ENCODE results near the gene CRHBP.
"Not testable (repeated sequence)": the region's sequence is repeated elsewhere in the genome, so short reads cannot be mapped to it uniquely, and the experiment has no call there.

CRHBP gene

DNA sequence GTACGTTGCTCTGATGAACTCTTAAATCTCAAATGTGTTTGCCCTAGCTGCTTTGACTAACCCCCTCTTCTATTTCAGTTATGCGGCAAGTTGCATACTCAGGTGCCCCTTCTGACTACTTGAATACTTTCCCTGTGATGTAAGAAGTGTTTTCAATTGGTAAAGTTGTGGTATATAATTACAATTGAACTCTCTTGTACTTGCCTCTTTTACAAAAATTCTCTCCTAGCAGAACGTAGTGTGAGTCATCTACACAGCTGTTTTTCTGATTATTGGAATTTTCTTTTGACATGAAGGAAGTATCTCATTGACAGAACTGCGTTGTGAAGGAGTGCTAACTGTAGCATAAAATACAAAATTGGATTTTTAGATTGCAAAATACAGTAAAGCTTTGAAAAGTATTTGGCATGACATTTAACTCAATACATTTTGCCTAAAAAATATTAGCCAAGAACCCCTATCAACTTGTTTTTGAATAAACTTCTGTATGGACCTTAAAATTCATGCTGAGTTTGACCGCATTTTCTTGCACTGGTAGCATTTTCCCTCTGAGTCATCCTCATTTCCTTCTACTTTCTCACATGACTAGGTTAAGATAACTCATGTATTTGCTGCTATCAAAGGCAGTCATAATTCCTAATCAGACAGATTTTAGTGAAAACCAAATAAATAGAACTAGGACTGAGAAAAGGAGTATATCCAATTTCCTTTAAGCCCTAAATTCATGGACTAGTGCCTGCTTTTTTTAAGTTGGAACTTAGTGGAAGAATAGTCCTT lies 6.3 kb downstream of the CRHBP start:
- DNase-seq (ENCODE audit: low read depth, low spot score), result no peak

DNA sequence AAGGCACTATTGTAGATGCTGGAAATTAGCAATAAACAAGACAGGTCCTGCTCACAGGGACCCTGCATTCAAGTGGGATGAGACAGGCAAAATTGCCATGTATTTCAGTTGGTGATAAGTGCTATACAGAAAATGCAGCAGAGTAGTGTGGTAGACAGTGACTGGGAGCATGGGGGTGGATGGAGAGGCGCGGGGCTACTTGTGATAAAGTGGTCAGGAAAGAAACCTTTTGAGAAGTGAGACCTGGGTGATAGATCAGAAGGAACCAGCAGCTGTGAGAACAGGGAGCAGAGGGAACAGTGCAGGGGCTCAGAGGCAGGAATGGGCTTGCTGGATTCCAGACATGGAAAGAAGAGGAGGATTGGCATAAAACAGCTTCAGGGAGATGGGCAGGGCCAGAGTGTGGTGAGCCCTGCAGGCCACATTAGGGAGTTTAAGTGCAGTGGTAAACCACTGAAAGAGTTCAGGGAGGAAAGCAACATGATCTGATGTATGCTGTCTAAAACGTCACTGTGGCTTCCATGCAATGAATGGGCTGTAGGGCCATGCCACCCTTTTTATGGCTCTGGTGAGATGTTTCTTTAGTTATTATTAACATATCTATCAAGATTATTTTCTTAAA lies 7.3 kb downstream of the CRHBP start:
- DNase-seq (ENCODE audit: low read depth, low spot score), result no peak

DNA sequence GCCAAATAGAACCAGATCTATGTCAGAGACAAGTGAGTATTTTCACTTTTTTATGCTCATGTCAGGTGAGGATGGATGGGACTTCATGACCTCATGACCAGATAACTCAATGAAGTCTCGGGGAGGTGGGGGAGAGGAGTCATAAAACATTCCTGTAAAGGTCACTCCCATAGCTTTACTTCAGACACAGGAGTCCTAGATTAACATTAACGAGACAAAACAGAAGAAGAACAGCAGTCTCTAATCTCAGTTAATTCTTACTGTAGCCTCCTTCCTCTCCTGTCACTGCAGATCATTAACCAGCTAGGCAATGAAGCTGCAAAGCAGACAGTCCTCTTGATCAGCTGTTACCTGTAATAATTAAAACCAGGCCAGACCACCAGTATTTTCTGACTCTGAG lies 11.2 kb downstream of the CRHBP start:
- DNase-seq (ENCODE audit: low read depth, low spot score), result no peak

DNA sequence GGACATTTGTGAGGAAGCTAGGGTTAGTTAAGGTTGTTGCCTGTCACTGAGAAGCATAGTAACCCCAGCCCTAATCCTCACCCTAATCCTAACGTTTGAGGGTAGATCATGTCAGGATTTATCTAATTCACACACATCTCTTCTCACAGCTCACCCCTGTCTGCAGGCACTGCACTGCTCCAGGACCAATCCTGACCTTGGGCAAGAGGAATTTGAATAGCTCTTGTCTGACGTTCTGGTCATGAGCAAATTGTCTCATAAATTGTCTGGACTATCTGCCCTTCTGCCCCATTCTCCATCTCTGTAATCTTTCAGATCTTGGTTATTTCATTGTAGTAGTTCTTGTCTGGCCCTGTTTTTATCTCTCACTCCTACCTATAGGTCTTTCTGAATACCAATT lies 18.7 kb downstream of the CRHBP start:
- no peak for DNase-seq (ENCODE audit: low read depth, low spot score)

DNA sequence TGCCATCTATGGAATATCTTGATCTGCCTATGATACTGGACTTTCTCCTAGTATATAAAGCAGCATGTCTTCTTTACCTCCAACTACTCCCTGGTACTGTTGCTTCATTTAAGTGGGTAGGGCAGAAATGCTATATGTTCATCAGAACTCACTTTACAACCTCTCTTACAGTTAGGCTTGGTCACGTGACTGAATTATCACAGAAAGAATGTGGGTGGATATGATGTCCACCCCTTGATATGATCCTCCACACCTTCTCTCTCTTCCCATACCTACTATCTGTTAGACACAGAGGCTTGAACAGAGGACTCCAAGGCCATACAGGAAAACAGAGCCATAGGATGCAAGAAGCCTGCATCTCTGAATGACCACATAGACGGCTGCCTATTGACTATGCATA lies 19.8 kb downstream of the CRHBP start:
- DNase-seq (ENCODE audit: low read depth, low spot score), result no peak

DNA sequence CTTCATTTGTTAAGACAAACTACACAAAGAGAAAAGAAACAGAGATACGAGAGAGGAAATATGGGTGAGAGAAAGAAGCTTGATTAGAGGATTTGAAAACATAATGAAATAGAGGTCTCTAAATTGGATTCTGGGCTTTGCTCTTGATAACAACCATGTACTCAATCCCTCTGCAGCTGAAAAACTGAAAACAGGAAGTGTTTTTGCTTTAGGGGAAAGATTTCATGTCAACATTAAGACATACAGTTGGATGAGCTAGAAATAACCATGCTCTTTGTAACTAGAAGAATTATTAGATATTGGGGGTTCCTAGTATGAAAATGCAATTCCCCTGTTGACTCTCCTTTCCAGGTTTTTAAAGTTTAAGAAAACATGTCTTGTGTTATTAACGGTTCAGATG lies 21.9 kb downstream of the CRHBP start:
- DNase-seq (ENCODE audit: low read depth, low spot score), result no peak

DNA sequence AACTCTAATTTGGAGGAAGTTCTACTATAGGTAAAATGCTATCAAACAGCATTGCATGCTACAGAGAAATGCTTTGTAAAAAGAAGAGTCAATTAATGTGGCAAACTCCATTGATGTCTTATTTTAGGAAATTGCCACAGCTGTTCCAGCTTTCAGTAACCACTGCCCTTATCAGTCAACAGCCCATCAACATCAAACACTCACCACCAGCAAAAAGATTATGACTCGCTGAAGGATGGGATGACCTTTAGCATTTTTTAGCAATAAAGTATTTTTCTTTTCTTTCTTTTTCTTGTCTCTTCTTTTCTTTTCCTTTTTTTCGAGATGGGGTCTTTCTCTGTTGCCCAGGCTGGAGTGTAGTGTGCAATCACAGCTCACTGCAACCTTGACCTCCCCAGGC lies 26.0 kb downstream of the CRHBP start:
- DNase-seq (ENCODE audit: low read depth, low spot score), result no peak

DNA sequence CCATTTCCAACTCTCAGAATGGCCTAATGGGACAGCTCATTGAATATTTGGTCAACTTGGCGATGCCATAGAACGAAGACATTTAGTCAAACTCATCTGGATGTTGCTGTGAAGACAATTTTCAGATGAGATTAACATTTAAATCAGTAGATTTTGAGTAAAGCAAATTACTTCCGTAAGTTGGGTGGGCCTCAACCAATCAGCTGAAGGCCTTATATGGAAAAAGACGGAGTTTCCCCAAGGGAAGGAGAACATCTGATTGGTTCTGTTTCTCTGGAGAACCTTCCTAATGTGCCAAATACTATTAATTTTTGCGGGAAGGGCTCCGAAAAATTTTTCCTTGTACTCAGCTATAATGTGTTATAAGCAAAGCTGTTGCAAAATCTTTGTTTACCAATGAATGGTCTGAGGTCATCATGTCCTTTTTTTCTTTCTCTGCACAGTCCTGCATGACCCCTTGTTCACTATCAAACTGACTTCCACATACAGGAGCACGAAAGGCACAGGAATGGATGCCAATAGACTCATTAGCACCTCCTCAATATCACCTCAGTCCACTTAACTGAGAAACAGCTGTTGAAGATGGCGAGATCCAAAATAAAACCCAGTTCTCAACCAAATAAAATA lies 27.8 kb downstream of the CRHBP start:
- no peak for DNase-seq (ENCODE audit: low read depth, low spot score)

DNA sequence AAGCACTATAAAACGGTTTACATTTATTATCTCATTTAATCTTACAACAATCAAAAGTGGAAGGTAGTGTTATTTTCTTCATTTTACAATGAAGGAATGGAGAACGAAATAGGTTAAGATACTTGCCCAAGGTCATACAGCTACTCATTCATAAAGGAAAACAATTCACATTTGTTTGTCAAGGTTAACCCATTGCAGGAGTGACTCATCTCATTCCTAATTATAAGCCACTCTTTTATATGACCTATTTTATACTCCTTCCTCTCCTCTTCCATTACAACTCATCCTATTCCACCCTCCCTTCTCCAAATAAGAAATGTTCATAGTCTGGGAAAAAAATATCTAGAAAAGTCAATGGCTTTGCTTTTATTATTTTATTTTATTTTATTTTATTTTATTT lies 29.6 kb downstream of the CRHBP start:
- DNase-seq (ENCODE audit: low read depth, low spot score), result no peak

DNA sequence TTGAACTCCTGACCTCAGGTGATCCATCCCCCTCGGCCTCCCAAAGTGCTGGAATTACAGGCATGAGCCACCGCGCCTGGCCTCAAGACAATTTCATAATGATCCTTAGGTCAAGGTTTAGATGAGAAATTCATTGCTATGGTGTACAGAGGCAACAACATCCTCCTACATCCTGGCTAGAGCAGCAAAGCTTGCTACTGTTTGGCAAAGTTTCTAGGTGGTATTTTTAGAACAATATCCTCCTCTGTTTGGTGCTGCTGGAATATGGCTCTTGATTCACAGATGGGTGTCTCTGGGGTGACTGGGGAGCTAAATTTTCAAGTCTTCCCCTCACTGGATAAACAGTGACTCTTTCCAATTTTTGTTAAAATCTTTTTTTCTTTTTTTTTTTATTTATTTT lies 30.6 kb downstream of the CRHBP start:
- no peak for DNase-seq (ENCODE audit: low read depth, low spot score)

DNA sequence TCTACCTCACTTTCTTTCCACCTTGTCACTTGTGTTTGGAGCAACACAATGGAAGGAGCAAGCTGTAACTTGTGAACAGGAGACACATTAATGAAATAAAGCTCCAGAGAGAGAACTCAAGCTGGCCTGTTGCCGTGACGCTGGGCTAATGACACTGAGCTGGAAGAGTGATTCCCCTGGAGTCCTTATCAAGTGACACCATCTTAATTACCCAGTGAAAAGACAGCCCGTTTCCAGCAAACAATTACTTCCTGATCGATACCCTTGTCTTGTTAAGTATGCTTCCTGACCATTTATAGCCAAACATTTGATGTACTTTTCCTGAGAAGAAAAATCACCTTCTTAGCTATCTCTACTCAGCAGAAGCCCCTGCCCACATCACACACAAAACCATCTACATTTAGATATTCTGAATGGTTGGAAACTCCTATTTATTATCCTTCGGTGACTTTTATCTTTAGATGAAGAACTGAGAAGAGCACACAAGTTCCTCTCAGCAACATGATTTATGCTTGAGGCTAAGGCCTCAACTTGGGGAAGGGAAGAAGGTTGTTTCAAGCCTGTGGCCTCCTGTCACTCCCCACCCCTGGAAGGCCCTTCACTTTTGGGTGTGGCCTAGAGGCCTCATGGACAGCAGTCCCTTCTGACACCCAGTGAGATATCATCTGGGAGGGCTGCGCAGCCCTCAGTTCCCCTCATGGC lies 34.1 kb downstream of the CRHBP start:
- DNase-seq (ENCODE audit: low read depth, low spot score), result no peak

DNA sequence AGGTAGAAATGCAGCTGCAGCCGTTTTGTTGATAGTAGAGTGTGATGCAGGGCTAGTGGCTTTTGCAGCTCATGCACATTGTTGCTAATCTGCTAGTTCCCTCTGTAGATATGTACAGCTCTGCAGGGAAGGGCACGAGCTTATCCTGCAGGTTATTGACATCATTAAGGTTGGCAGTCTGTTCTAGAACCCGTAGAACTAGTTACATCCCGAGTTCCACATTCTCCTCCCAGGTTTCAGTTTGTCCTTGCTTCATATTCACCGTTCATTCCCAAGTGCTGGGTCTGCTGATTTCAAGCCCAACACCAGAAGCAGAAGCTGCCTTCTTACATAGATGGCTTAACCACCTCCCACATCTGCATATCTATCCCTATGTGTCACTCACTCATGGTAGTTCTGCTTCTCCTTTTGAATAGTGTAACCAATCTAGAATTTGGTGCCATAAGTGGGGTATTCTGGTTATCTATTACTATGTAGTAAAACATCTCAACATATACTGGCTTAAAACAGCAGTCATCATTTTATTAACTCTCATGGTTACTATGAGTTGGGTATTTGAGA lies 38.1 kb downstream of the CRHBP start:
- DNase-seq (ENCODE audit: low read depth, low spot score), result no peak

DNA sequence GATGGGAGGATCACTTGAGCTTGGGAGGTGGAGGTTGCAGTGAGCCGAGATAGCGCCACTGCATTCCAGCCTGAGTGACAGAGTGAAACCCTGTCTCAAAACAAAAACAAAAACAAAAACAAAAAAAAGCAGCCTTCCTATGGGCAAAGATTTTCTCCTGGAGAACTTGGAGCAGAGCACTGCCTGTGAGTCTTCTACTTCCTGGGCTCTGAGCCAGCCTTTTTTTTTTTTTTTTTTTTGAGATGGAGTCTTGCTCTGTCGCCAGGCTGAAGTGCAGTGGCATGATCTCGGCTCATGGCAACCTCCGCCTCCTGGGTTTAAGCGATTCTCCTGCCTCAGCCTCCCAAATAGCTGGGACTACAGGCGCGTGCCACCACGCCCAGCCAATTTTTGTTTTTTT lies 40.6 kb downstream of the CRHBP start:
- DNase-seq (ENCODE audit: low read depth, low spot score), result not testable (repeated sequence)

DNA sequence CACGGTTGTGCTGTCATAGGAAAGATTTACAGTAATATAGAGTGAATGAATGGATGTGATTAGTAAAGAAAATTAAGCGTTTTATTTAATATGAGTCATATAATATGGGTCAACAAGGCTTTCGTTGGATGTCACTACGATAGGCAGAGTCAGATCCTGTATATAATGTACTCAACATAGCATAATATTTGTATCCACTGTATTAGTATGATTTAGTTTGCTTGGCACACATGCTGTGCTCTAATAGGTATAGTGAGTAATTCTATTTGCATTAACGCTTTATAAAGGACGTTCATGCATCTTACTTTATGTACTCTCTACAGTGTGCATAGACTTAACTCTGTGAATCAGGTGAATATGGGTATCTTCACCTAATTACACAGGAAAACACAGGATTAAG lies 41.5 kb downstream of the CRHBP start:
- DNase-seq (ENCODE audit: low read depth, low spot score), result no peak

DNA sequence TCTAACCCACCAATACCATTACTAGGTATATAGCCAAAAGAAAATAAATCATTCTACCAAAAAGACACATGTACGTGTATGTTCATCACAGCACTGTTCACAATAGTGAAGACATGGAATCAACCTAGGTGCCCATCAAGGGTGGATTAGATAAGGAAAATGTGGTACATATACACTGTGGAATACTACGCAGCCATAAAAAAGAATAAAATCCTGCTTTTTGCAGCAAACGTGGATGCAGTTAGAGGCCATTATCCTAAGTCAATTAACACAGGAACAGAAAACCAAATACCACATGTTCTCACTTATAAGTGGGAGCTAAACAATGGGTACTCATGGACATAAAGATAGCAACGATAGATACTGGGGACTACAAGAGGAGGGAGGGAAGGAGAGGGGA lies 45.4 kb downstream of the CRHBP start:
- not testable (repeated sequence) for DNase-seq (ENCODE audit: low read depth, low spot score)

DNA sequence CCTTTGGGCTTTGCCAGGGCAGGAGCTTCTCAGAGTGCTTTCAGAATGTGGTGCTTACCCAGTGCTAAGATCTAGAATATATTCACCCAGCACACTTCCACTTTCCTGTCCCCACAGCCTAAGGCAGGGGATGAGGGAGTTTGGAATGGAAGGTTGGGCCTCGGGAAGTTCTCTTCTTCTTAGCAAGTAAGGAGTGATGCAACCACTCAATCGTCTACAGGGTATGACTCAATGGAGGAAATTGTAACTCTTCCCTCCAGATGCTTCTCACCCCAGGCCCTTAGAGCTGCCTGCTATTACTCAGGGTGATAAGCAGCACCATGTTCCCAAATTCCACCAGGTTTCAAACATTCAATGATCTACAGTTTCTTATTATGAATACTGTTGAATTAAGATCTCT lies 46.6 kb downstream of the CRHBP start:
- DNase-seq (ENCODE audit: low read depth, low spot score), result no peak

DNA sequence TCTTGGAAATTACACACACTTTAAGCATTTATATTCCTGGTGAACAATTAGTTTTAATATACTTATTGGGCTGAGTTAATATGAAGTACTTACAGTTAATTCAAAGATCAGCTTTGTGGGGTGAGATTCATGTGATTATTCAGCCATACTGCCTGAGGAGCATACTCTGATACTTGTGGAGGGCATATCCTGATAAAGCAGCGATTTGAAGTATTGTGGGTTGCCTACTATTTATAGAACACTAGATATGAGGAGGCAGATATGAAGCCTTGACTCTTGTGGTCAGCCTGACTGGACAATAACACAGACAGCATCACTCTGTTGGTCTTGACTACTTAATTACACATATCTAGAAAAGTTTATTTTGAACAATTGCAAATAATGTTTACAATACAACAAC lies 50.4 kb downstream of the CRHBP start:
- DNase-seq (ENCODE audit: low read depth, low spot score), result no peak

DNA sequence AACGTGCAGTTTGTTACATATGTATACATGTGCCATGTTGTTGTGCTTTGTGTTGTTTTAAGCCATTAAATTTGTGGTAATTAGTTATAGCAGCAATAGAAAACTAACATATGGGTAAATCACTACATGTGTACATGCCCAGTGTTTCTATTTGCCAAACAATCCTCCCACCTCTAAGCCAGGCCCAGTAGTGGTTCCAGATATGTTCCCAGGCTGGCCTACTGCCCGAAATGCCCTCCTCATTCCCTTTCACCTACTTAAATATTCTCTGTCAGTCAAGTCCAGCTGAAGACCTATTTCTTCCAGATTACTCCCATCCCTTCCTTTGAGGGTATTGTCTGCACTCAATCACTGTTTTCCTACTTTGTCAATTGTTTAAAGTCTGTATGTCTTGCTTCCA lies 53.3 kb downstream of the CRHBP start:
- no peak for DNase-seq (ENCODE audit: low read depth, low spot score)

DNA sequence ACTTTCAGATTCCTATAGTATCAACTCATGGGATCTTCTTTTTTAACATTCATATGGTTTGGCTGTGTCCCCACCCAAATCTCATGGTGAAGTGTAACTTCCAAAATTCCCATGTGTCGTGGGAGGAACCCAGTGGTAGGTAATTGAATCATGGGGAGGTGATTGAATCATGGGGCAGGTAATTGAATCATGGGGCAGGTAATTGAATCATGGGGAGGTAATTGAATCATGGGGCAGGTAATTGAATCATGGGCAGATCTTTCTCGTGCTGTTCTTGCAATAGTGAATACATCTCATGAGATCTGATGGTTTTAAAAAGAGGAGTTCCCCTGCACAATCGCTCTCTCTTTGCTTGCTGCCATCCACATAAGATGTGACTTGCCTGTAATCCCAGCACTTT lies 55.6 kb downstream of the CRHBP start:
- no peak for DNase-seq (ENCODE audit: low read depth, low spot score)

DNA sequence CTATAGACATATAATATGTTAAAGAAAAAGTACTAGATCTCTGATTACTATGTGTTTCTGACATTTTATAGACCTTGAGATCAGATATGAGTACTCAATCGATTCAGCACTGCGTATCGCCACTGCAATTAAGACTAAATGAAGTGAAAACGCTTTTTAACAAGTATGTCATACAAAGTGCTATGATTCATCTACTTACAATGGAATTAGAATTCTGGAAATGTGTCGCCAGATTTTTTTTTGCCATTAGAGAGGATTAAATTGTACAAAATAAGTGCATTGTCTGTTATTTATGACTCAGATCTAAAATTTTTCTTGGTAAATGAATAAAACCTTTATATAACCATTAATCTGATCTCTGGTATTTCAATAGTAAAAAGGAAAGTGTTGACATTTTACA lies 57.4 kb downstream of the CRHBP start:
- no peak for DNase-seq (ENCODE audit: low read depth, low spot score)

DNA sequence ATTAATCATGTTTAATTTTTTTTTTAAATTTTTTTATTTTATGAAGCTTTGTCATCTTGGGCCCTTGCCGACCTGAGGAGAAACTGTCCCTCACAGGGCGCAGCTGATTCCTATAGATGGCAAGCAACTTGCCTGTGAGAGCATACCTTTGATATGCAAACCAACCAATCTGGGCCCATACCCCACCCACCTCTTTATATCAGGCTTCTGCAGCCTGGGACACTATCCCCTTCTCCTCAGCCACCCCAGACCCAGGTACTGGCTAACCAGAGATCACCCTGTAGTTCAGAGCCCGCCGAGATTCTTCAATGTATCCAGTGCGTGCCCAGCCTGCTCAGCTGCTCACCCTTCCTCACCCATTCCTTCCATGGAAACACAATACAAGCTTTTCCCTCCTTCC lies 58.7 kb downstream of the CRHBP start:
- no peak for DNase-seq (ENCODE audit: low read depth, low spot score)

DNA sequence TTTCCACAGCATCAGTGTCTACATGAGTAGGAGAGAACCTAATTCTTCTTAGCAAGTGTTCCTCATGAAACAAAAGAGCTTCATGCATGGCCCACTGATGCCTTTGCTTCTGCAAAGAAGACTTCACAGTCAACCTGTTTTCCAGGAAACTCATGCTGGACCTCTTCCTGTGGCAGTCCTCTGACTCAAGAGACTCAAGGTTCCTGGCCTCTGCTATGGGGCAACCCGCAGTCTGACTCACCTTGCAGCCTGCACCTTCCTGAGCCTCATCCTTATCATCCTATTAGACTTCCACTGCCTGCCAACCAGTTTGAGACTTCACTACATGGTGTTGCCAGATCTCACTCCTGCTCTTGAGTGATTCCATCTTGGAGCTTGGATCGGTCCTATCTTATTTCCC lies 59.8 kb downstream of the CRHBP start:
- no peak for DNase-seq (ENCODE audit: low read depth, low spot score)

Measured in iPS DF 19.7 (cell line).